Endodermal cell (in vitro differentiated cells): Measurements from ENCODE around the gene CACNA1D. TPM values are rescaled to one million over a fixed set of nuclear protein-coding genes. Genes with fewer than 3 reads are reported as not detected.

Experiments used
- DNase-seq: peaks from one replicate; pipeline ENCODE4 v3.0.0-alpha.2; 2017
- H3K27ac ChIP-seq: 2 replicates; pipeline ENCODE4 v1.5.1; 2013; ENCODE audit warnings: mild to moderate bottlenecking, low read depth, low read length, moderate library complexity
- H3K27me3 ChIP-seq: 2 replicates; pipeline ENCODE4 v1.6.1; 2013; ENCODE audit warnings: mild to moderate bottlenecking, low read length, moderate library complexity; ENCODE audit not compliant: insufficient read depth, control insufficient read depth, poor library complexity, severe bottlenecking
- H3K36me3 ChIP-seq: 2 replicates; pipeline ENCODE4 v1.7.0; 2013; ENCODE audit warnings: mild to moderate bottlenecking, low read length, moderate library complexity; ENCODE audit not compliant: control insufficient read depth, insufficient read depth
- H3K4me1 ChIP-seq: one replicate; pipeline ENCODE4 v1.7.0; 2013; ENCODE audit warnings: low read length; ENCODE audit not compliant: control insufficient read depth, insufficient read depth
- H3K4me3 ChIP-seq: 2 replicates; pipeline ENCODE4 v1.5.1; 2013; ENCODE audit warnings: mild to moderate bottlenecking, low read length, moderate library complexity
- H3K9ac ChIP-seq: 2 replicates; pipeline ENCODE4 v1.6.1; 2013; ENCODE audit warnings: mild to moderate bottlenecking, low read length, moderate library complexity; ENCODE audit not compliant: poor library complexity, severe bottlenecking; ENCODE audit errors: extremely low read depth
- H3K9me3 ChIP-seq: 2 replicates; pipeline ENCODE4 v1.6.1; 2013; ENCODE audit warnings: mild to moderate bottlenecking, low read length, moderate library complexity; ENCODE audit not compliant: control insufficient read depth
- H3K27ac Mint-ChIP-seq: 2 replicates; pipeline ENCODE4 v1.8.0; 2020; ENCODE audit warnings: mixed read lengths
- H3K27me3 Mint-ChIP-seq: 2 replicates; pipeline ENCODE4 v1.8.0; 2021; ENCODE audit warnings: mild to moderate bottlenecking, mixed read lengths; ENCODE audit not compliant: insufficient read depth
- H3K36me3 Mint-ChIP-seq: 2 replicates; pipeline ENCODE4 v1.8.0; 2020; ENCODE audit warnings: low read depth, mixed read lengths
- H3K4me1 Mint-ChIP-seq: 2 replicates; pipeline ENCODE4 v1.8.0; 2020; ENCODE audit warnings: mixed read lengths
- H3K4me3 Mint-ChIP-seq: 2 replicates; pipeline ENCODE4 v1.8.0; 2020; ENCODE audit warnings: mild to moderate bottlenecking, moderate library complexity, mixed read lengths
- H3K9me3 Mint-ChIP-seq: 2 replicates; pipeline ENCODE4 v1.8.0; 2020; ENCODE audit warnings: mild to moderate bottlenecking, mixed read lengths
- WGBS, 2 experiments: methylation state at CpG; one replicate each; pipeline versions ENCODE4 v1.1.5 to v1.1.7; 2013; ENCODE audit warnings: missing lambda C conversion rate in 2 of 2, mixed read lengths in 1 of 2; ENCODE audit not compliant: insufficient coverage in 1 of 2, insufficient read length in 1 of 2; 5-methylcytosine and 5-hydroxymethylcytosine counted together
- total RNA-seq, 2 donors: library from RNA; stranded (reverse); fragmentation: NEBNext Ultra II Directional in 1 of 2; extraction: Animal tissue kit (Norgen Biotek cat#: 25700) in 1 of 2; gene quantifications; 2 replicates in 1 of 2; 3 replicates in 1 of 2; pipeline ENCODE4 v1.2.1, GENCODE V29; 2021
- TF ChIP-seq, protein P1 (sequence below): fragments of 200-600 bp; sonication (generic); conservative IDR thresholded peaks from 2 replicates; pipeline ENCODE4 v1.5.0; 2021; ENCODE audit warnings: antibody characterized with exemption, mild to moderate bottlenecking

The CACNA1D gene
- total RNA-seq, 2 donors from 2014 or later, result 2.2 to 3.8 TPM

- Histone ChIP-seq H3K36me3 (no peaks in the 10 kb centered on the region), H3K9ac (no peak overlapping the region), H3K4me1 (no peaks in the 10 kb centered on the region), H3K27me3 (no peaks in the 10 kb centered on the region), H3K4me3 (no peak overlapping the region), H3K27ac (no peak overlapping the region), H3K9me3 (no peaks in the 10 kb centered on the region)
- Mint-ChIP-seq H3K27ac (no peak overlapping the region), H3K36me3 (no peaks in the 10 kb centered on the region), H3K27me3 (peaks cover 8% of the 10 kb centered on the region), H3K4me3 (no peak overlapping the region), H3K9me3 (no peaks in the 10 kb centered on the region), H3K4me1 (no peaks in the 10 kb centered on the region)
- 89 to 90% methylated on average over 3 of the region's 3 CpGs for WGBS, 2 experiments
- TF ChIP-seq, protein P1, sequence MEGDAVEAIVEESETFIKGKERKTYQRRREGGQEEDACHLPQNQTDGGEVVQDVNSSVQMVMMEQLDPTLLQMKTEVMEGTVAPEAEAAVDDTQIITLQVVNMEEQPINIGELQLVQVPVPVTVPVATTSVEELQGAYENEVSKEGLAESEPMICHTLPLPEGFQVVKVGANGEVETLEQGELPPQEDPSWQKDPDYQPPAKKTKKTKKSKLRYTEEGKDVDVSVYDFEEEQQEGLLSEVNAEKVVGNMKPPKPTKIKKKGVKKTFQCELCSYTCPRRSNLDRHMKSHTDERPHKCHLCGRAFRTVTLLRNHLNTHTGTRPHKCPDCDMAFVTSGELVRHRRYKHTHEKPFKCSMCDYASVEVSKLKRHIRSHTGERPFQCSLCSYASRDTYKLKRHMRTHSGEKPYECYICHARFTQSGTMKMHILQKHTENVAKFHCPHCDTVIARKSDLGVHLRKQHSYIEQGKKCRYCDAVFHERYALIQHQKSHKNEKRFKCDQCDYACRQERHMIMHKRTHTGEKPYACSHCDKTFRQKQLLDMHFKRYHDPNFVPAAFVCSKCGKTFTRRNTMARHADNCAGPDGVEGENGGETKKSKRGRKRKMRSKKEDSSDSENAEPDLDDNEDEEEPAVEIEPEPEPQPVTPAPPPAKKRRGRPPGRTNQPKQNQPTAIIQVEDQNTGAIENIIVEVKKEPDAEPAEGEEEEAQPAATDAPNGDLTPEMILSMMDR, result no peak
- no peak for DNase-seq
Measured at GRCh38 chr3:53646723-53647122, 152.3 kb downstream of the CACNA1D start.

GRCh38 chr3:53649816-53650215 is 155.4 kb downstream of the CACNA1D start:
- H3K36me3 Mint-ChIP-seq, result no peaks in the 10 kb centered on the region
- H3K9ac ChIP-seq, result no peak overlapping the region
- H3K9me3 Mint-ChIP-seq, result peaks cover 15% of the 10 kb centered on the region
- WGBS, 2 experiments, result 82 to 92% methylated on average over 4 of the region's 4 CpGs
- H3K4me3 Mint-ChIP-seq, result no peak overlapping the region
- TF ChIP-seq, protein P1, result no peak
- H3K4me3 ChIP-seq, result no peak overlapping the region
- no peaks in the 10 kb centered on the region for H3K36me3 ChIP-seq
- no peak overlapping the region for H3K27ac Mint-ChIP-seq
- no peaks in the 10 kb centered on the region for H3K4me1 Mint-ChIP-seq
- DNase-seq, result no peak
- peaks cover 4% of the 10 kb centered on the region for H3K27me3 Mint-ChIP-seq
- H3K4me1 ChIP-seq, result no peaks in the 10 kb centered on the region
- peaks cover 13% of the 10 kb centered on the region for H3K9me3 ChIP-seq
- no peaks in the 10 kb centered on the region for H3K27me3 ChIP-seq
- H3K27ac ChIP-seq, result no peak overlapping the region

DNA sequence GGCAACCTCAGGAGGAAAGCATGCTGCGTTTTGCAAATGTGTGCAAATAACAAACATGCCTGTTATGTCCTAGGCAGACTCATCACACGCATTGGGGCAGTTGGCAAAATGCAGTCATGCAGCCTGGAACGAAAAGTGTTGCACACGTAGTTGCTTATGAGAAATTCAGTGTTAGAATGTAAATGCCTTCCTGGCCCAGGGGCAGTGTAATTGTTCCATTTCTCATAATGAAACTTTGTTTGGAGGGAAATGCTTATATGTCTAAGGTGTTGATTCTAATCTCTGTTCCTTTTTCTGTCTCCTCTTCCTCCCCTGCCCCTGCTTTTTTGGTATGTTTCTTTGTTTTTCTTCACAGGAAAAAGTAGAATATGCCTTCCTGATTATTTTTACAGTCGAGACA is 156.0 kb downstream of the CACNA1D start:
- H3K9me3 ChIP-seq, result peaks cover 13% of the 10 kb centered on the region
- H3K4me3 ChIP-seq, result no peak overlapping the region
- no peaks in the 10 kb centered on the region for H3K4me1 ChIP-seq
- Mint-ChIP-seq H3K4me3 (no peak overlapping the region), H3K36me3 (no peaks in the 10 kb centered on the region), H3K9me3 (peaks cover 18% of the 10 kb centered on the region), H3K4me1 (no peaks in the 10 kb centered on the region), H3K27ac (no peak overlapping the region), H3K27me3 (peaks cover 4% of the 10 kb centered on the region)
- no peak overlapping the region for H3K27ac ChIP-seq
- WGBS, 2 experiments, result 90 to 98% methylated on average over 5 of the region's 5 CpGs
- no peak overlapping the region for H3K9ac ChIP-seq
- no peaks in the 10 kb centered on the region for H3K36me3 ChIP-seq
- no peaks in the 10 kb centered on the region for H3K27me3 ChIP-seq
- no peak for DNase-seq
- TF ChIP-seq, protein P1, result no peak
